ENCODE measurements around the gene UQCC5. TPM values are rescaled to one million over a fixed set of nuclear protein-coding genes. Genes with fewer than 3 reads are reported as not detected.
A peak's percentile ranks its signal among the peaks of the same experiment; 100 is the strongest.

Gene UQCC5
- total and polyA plus RNA-seq, 4 donors, result 3.3 to 39.9 (median 6.8) TPM

GRCh38 chr3:52493232-52494017, 43.0 kb upstream of the UQCC5 start:
- DNase-seq (ENCODE audit: low spot score), result peak; percentile 46
- Histone ChIP-seq H3K9me3 (ENCODE audit: control insufficient read depth in 4 of 4, low read length in 3 of 4) (no peaks in the 10 kb centered on the region), H3K4me3 (ENCODE audit: low read depth in 1 of 3, low read length in 3 of 3) (no peak overlapping the region), H3K9ac (ENCODE audit: low read depth in 1 of 2, low read length in 2 of 2) (no peak overlapping the region), H3K27me3 (ENCODE audit: control insufficient read depth in 4 of 4, insufficient read depth in 4 of 4, low read length in 3 of 4) (no peaks in the 10 kb centered on the region), H3K27ac (ENCODE audit: low read depth in 1 of 2, low read length in 2 of 2) (no peak overlapping the region), H3K4me1 (ENCODE audit: control insufficient read depth in 4 of 4, insufficient read depth in 4 of 4, low read length in 3 of 4) (peaks cover 0 to 17% (median 2%) of the 10 kb centered on the region in 4 donors), H3K36me3 (ENCODE audit: control insufficient read depth in 4 of 4, insufficient read depth in 3 of 4, low read depth in 1 of 4, low read length in 3 of 4) (peaks cover 13 to 37% (median 22%) of the 10 kb centered on the region in 4 donors)
- 97% methylated on average over 7 of the region's 7 CpGs for WGBS
- TF ChIP-seq ZBTB33 (IDR thresholded peaks at IDR 0.05) (no peak), REST (IDR thresholded peaks at IDR 0.05) (no peak), FOXA1 (IDR thresholded peaks at IDR 0.05) (no peak), FOXA2 (IDR thresholded peaks at IDR 0.05) (no peak)

- TF ChIP-seq HNF4G (IDR thresholded peaks at IDR 0.05), result no peak
- no peak for TF ChIP-seq ATF3 (IDR thresholded peaks at IDR 0.05)
- no peak for TF ChIP-seq TAF1 (conservative IDR thresholded peaks at IDR 0.05)
- TF ChIP-seq FOXA1 (IDR thresholded peaks at IDR 0.05), result no peak
- TF ChIP-seq ZBTB33 (IDR thresholded peaks at IDR 0.05), result no peak
- no peak for TF ChIP-seq SP1 (IDR thresholded peaks at IDR 0.05)
- TF ChIP-seq YY1 (IDR thresholded peaks at IDR 0.05), result no peak
- TF ChIP-seq RAD21 (IDR thresholded peaks at IDR 0.05), result no peak
- no peak for TF ChIP-seq CTCF (IDR thresholded peaks at IDR 0.05; ENCODE audit: low read depth, low read length, missing input control)
- no peak for TF ChIP-seq JUND (IDR thresholded peaks at IDR 0.05)
- TF ChIP-seq REST (IDR thresholded peaks at IDR 0.05), result no peak
- no peak for TF ChIP-seq MAX (IDR thresholded peaks at IDR 0.05)
- TF ChIP-seq GABPA (IDR thresholded peaks at IDR 0.05 in 1 of 2, conservative IDR thresholded peaks at IDR 0.05 in 1 of 2), result no peak
- H3K27ac ChIP-seq (ENCODE audit: low read depth in 1 of 2, low read length in 2 of 2), result peak overlapping the region in 1 of 2 donors; percentile 15
- no peaks in the 10 kb centered on the region for H3K9me3 ChIP-seq (ENCODE audit: control insufficient read depth in 4 of 4, low read length in 3 of 4)
- H3K4me1 ChIP-seq (ENCODE audit: control insufficient read depth in 4 of 4, insufficient read depth in 4 of 4, low read length in 3 of 4), result peaks cover 0 to 16% (median 4%) of the 10 kb centered on the region in 4 donors
- peaks cover 13 to 31% (median 16%) of the 10 kb centered on the region in 4 donors for H3K36me3 ChIP-seq (ENCODE audit: control insufficient read depth in 4 of 4, insufficient read depth in 3 of 4, low read depth in 1 of 4, low read length in 3 of 4)
- no peak overlapping the region for H3K4me3 ChIP-seq (ENCODE audit: low read depth in 1 of 3, low read length in 3 of 3)
- no peaks in the 10 kb centered on the region for H3K27me3 ChIP-seq (ENCODE audit: control insufficient read depth in 4 of 4, insufficient read depth in 4 of 4, low read length in 3 of 4)
- H3K9ac ChIP-seq (ENCODE audit: low read depth in 1 of 2, low read length in 2 of 2), result no peak overlapping the region
- no peak for DNase-seq (ENCODE audit: low spot score)
- WGBS, result 87% methylated on average over 7 of the region's 7 CpGs
Observed at GRCh38 chr3:52494445-52494844, 42.0 kb upstream of the UQCC5 start.

Data from liver (tissue), 9 donors.